ENCODE results near the gene SIRPA. TPM values are rescaled to one million over a fixed set of nuclear protein-coding genes. Genes with fewer than 3 reads are reported as not detected.

Gene SIRPA
- total RNA-seq, 1 donor from 2014 or later = 5.0 TPM

DNA sequence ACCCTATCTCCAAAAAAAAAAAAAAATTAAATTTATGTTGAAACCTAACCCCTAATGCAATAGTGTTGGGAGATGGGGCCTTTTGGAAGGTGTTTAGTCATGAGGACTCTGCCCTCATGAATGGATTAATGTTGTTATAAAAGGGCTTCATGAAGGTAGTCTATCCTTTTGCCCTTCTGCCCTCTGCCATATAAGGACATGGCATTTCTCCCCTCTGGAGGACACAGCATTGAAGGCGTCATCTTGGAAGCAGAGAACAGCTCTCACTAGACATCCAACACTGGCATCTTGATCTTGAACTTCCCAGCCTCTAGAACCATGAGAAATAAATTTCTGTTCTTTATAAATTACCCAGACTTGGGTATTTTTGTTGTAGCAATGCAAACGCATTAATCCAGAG, 63.2 kb downstream of the SIRPA start:
- Histone ChIP-seq H3K36me3 (ENCODE audit: control insufficient read depth, insufficient read depth, low read length) (no peaks in the 10 kb centered on the region), H3K27me3 (ENCODE audit: control insufficient read depth, insufficient read depth, low read length) (peaks cover 4% of the 10 kb centered on the region), H3K4me3 (ENCODE audit: low read depth, low read length) (no peak overlapping the region)
- DNase-seq (ENCODE audit: low read depth) (no peak), FAIRE-seq (no peak)
- TF ChIP-seq, protein P1, sequence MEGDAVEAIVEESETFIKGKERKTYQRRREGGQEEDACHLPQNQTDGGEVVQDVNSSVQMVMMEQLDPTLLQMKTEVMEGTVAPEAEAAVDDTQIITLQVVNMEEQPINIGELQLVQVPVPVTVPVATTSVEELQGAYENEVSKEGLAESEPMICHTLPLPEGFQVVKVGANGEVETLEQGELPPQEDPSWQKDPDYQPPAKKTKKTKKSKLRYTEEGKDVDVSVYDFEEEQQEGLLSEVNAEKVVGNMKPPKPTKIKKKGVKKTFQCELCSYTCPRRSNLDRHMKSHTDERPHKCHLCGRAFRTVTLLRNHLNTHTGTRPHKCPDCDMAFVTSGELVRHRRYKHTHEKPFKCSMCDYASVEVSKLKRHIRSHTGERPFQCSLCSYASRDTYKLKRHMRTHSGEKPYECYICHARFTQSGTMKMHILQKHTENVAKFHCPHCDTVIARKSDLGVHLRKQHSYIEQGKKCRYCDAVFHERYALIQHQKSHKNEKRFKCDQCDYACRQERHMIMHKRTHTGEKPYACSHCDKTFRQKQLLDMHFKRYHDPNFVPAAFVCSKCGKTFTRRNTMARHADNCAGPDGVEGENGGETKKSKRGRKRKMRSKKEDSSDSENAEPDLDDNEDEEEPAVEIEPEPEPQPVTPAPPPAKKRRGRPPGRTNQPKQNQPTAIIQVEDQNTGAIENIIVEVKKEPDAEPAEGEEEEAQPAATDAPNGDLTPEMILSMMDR (IDR thresholded peaks at IDR 0.05; ENCODE audit: insufficient read depth, low read length, severe bottlenecking) = no peak

DNA sequence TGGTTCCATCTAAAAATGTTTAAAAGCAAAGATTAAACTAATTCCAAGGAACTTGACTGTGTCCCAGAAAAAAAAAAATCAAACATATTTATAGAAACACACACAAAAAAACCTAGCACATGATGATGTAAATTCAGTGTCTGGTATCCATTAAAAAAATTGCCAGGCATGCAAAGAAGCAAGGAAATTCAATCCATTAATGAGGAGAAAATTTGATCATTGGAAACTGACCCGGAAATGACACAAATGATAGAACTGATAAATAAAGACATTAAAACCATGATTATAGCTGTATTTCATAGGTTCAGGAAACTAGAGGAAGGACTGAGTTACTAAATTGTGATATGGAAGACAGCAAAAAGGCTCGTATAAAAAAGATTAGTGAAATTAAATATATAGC, 63.9 kb downstream of the SIRPA start:
- TF ChIP-seq, protein P1 (IDR thresholded peaks at IDR 0.05; ENCODE audit: insufficient read depth, low read length, severe bottlenecking) = no peak
- Histone ChIP-seq H3K27me3 (ENCODE audit: control insufficient read depth, insufficient read depth, low read length) (peaks cover 4% of the 10 kb centered on the region), H3K4me3 (ENCODE audit: low read depth, low read length) (no peak overlapping the region), H3K36me3 (ENCODE audit: control insufficient read depth, insufficient read depth, low read length) (no peaks in the 10 kb centered on the region)
- FAIRE-seq (no peak), DNase-seq (ENCODE audit: low read depth) (no peak)

DNA sequence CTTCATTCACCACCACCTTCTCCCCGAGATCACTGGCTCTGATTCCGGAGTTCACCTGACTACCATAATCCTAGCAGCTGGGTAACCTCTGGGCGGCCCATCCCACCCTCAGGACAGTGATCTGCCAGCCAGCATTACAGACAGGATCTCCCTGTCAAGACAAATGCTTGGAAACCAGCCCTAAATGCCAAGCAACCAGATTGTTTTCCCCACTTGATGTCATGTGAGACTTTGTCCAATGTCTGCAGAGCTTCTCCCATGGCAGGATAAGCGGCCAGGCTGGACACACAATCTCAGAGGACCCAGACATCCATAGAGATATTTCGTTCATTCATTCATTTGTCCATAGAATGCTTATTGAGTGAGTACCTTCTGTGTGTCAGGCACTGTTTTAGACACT, 66.2 kb downstream of the SIRPA start:
- FAIRE-seq (no peak), DNase-seq (ENCODE audit: low read depth) (no peak)
- Histone ChIP-seq H3K4me3 (ENCODE audit: low read depth, low read length) (no peak overlapping the region), H3K27me3 (ENCODE audit: control insufficient read depth, insufficient read depth, low read length) (peaks cover 8% of the 10 kb centered on the region), H3K36me3 (ENCODE audit: control insufficient read depth, insufficient read depth, low read length) (no peaks in the 10 kb centered on the region)
- TF ChIP-seq, protein P1 (IDR thresholded peaks at IDR 0.05; ENCODE audit: insufficient read depth, low read length, severe bottlenecking) = no peak

DNA sequence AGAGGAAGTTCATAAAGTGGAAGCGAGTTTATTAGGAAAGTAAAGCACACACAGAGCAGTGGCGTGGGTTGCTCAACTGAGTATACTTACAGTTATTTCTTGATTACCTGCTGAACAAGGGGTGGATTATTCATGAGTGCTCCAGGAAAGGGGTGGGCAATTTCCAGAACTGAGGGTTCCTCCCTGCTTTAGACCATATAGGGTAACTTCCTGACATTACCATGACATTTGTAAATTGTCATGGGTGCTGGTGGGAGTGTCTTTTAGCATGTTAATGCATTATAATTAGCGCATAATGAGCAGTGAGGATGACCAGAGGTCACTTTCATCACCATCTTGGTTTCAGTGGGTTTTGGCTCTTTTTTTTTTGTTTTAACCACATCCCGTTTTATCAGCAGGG, 68.9 kb downstream of the SIRPA start:
- TF ChIP-seq, protein P1 (IDR thresholded peaks at IDR 0.05; ENCODE audit: insufficient read depth, low read length, severe bottlenecking) = no peak
- no peak overlapping the region for H3K4me3 ChIP-seq (ENCODE audit: low read depth, low read length)
- H3K36me3 ChIP-seq (ENCODE audit: control insufficient read depth, insufficient read depth, low read length) = no peaks in the 10 kb centered on the region
- FAIRE-seq (no peak), DNase-seq (ENCODE audit: low read depth) (no peak)
- peaks cover 10% of the 10 kb centered on the region for H3K27me3 ChIP-seq (ENCODE audit: control insufficient read depth, insufficient read depth, low read length)

DNA sequence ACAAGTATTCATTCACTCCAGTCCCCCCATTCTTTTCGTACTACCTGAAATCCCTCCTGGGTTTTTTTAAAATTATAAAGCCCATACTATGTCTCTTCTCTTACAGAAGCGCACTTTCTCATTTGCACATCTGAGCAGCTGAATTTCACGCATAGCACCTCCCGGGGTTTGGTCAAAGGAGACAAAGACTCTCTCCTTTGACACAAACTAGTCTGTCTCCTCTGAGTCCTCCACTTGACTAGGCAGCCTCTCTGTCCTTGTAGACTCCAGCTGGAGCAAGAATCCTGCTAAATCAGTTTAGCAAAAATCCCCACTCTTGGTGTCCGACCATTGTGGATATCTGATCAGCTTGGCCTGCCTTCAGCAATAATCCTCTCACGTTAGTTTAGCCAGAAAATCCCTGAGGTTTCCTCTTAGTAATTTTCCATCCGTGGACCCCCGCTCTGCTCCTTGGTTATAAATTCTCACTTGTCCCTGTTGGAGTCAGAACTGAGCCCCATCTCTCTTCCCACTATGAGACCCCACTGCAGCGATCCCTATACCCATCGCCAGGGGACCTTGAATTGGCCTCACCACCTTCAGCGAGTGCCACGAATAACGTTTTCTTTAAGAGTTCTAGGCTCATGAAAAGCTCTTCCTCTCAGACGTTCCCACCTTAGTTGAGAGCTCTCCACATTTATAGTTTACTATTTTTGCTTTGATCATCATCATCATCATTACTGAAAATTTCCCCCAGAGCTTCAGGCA, 69.6 kb downstream of the SIRPA start:
- FAIRE-seq (no peak), DNase-seq (ENCODE audit: low read depth) (no peak)
- Histone ChIP-seq H3K36me3 (ENCODE audit: control insufficient read depth, insufficient read depth, low read length) (no peaks in the 10 kb centered on the region), H3K27me3 (ENCODE audit: control insufficient read depth, insufficient read depth, low read length) (peaks cover 10% of the 10 kb centered on the region), H3K4me3 (ENCODE audit: low read depth, low read length) (no peak overlapping the region)
- TF ChIP-seq, protein P1 (IDR thresholded peaks at IDR 0.05; ENCODE audit: insufficient read depth, low read length, severe bottlenecking) = no peak
